DOHH2 (cell line): ENCODE data around the gene CYB561A3.

Source experiments
- H3F3A ChIP-seq: fragments of 200-600 bp; sonication (generic), shearing (Covaris generic); 2 replicates; pipeline ENCODE4 v1.6.0; 2016; ENCODE audit warnings: antibody characterized with exemption, mild to moderate bottlenecking; ENCODE audit not compliant: control insufficient read depth, insufficient read depth
- H3K27ac ChIP-seq: fragments of 200-600 bp; sonication (generic); 2 replicates; pipeline ENCODE4 v1.5.1; 2014; ENCODE audit warnings: low read depth, mild to moderate bottlenecking, low read length, moderate library complexity
- H3K27me3 ChIP-seq: fragments of 200-600 bp; sonication (generic); 2 replicates; pipeline ENCODE4 v1.6.1; 2014; ENCODE audit warnings: mild to moderate bottlenecking, low read length, mixed read lengths; ENCODE audit not compliant: control insufficient read depth
- H3K36me3 ChIP-seq: fragments of 200-600 bp; sonication (generic); 2 replicates; pipeline ENCODE4 v1.6.1; 2014; ENCODE audit warnings: mild to moderate bottlenecking, low read length, moderate library complexity, mixed read lengths; ENCODE audit not compliant: control insufficient read depth
- H3K4me1 ChIP-seq: fragments of 200-600 bp; sonication (generic); 2 replicates; pipeline ENCODE4 v1.6.1; 2014; ENCODE audit warnings: mild to moderate bottlenecking, low read length, mixed read lengths; ENCODE audit not compliant: control insufficient read depth
- H3K4me2 ChIP-seq: fragments of 200-600 bp; sonication (generic); 2 replicates; pipeline ENCODE4 v1.6.0; 2014; ENCODE audit warnings: mild to moderate bottlenecking, low read length, moderate library complexity
- H3K4me3 ChIP-seq: fragments of 200-600 bp; sonication (generic); 2 replicates; pipeline ENCODE4 v1.5.1; 2014; ENCODE audit warnings: mild to moderate bottlenecking, low read length, mixed read lengths
- H3K79me2 ChIP-seq: fragments of 200-600 bp; sonication (generic); 2 replicates; pipeline ENCODE4 v1.6.1; 2014; ENCODE audit warnings: mild to moderate bottlenecking, low read length, mixed read lengths; ENCODE audit not compliant: control insufficient read depth
- H3K9me2 ChIP-seq: fragments of 200-600 bp; sonication (generic); replicated peaks from 2 replicates; pipeline ENCODE4 v1.6.1; 2014; ENCODE audit warnings: mild to moderate bottlenecking, low read length, mixed read lengths; ENCODE audit not compliant: control insufficient read depth
- H3K9me3 ChIP-seq: fragments of 200-600 bp; sonication (generic); 2 replicates; pipeline ENCODE4 v1.6.1; 2014; ENCODE audit warnings: antibody characterized with exemption, low read length, mixed read lengths; ENCODE audit not compliant: control insufficient read depth, insufficient read depth
- H4K20me1 ChIP-seq: fragments of 200-600 bp; sonication (generic); 2 replicates; pipeline ENCODE4 v1.6.0; 2014; ENCODE audit warnings: low read depth, mild to moderate bottlenecking, antibody characterized with exemption, low read length, moderate library complexity; ENCODE audit not compliant: control insufficient read depth, insufficient read depth
- CTCF ChIP-seq: fragments of 200-600 bp; sonication (generic); IDR thresholded peaks from one replicate; pipeline ENCODE4 v1.5.1; 2014; ENCODE audit warnings: antibody characterized with exemption, mild to moderate bottlenecking, low read depth, low read length; ENCODE audit not compliant: poor library complexity, severe bottlenecking
- EZH2phosphoT487 ChIP-seq: fragments of 200-600 bp; sonication (generic); IDR thresholded peaks from 2 replicates; pipeline ENCODE4 v1.6.1; 2017; ENCODE audit warnings: borderline replicate concordance, mild to moderate bottlenecking, antibody characterized with exemption, low read length, moderate library complexity, mixed read lengths

Gene CYB561A3

DNA sequence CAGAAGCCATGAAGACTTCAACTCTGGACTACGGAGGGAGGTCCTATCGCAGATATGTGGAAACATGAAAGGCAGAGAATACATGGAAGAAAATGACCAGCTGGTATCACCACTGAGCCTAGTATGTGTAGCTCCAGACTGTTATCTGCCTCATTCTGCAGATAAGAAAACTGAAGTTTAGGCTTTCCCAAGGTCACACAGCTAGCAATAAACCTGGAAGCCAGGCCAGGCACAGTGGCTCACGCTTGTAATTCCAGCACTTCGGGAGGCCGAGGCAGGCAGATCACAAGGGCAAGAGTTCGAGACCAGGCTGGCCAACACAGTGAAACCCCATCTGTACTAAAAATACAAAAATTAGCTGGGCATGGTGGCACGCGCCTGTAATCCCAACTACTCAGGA lies 50.9 kb downstream of the CYB561A3 start:
- H3K79me2 ChIP-seq, result 0 out of 2 replicates have a peak, but pooled peaks cover 2% of the 10 kb centered on the region
- peaks cover 93% of the 10 kb centered on the region for H3K36me3 ChIP-seq
- no peaks in the 10 kb centered on the region for H3F3A ChIP-seq
- H3K4me1 ChIP-seq, result no peaks in the 10 kb centered on the region
- H3K4me3 ChIP-seq, result no peak overlapping the region
- TF ChIP-seq CTCF, result no peak
- no peak for TF ChIP-seq EZH2phosphoT487
- H3K9me2 ChIP-seq, result no peaks in the 10 kb centered on the region
- no peak overlapping the region for H3K4me2 ChIP-seq
- no peak overlapping the region for H3K27ac ChIP-seq
- H3K27me3 ChIP-seq, result no peaks in the 10 kb centered on the region
- H3K9me3 ChIP-seq, result no peaks in the 10 kb centered on the region
- H4K20me1 ChIP-seq, result no peaks in the 10 kb centered on the region

DNA sequence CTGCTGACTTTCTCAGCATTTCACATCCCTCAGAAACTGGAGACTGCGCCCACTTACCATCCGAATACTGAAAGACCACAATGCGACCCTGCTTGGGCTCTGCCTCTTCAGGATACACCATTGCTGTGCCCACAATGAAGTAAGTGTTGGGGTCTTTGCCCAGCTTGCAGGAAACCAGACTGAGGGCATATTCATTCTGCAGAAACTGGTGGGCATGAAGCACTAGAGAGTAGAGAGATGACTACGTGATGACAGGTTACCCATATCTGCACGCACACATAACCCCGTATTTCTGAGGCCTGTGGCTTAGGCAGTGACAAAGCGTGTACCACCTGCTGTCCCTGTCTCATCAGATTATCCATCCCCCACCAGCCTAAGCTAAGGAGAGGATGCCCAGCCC lies 51.9 kb downstream of the CYB561A3 start:
- Histone ChIP-seq H3K79me2 (no peaks in the 10 kb centered on the region), H3K4me1 (no peaks in the 10 kb centered on the region), H3K4me2 (no peak overlapping the region), H3F3A (no peaks in the 10 kb centered on the region), H3K27ac (no peak overlapping the region), H3K9me2 (no peaks in the 10 kb centered on the region), H3K36me3 (peaks cover 96% of the 10 kb centered on the region), H3K9me3 (no peaks in the 10 kb centered on the region), H3K27me3 (no peaks in the 10 kb centered on the region), H3K4me3 (no peak overlapping the region), H4K20me1 (no peaks in the 10 kb centered on the region)
- TF ChIP-seq EZH2phosphoT487, result no peak
- no peak for TF ChIP-seq CTCF

DNA sequence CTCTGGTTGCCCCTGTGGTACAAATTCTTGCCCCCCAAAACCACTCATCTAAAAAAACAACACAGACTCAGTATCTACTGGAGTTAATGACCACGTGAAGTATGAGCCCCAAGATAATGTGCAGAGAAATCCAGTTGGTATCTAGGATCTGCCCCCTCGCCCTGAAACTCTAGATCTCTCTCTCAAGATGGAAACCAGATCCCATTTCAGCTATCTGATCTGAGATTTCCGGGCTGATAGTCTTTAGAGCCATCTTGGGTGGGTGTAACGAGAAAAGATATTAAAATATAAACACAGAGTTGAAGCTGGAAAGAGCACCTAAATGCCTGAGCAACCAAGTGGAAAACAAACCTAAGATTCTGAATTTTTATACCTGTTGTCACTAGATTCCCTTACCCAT lies 52.5 kb downstream of the CYB561A3 start:
- H3K36me3 ChIP-seq, result peaks cover 94% of the 10 kb centered on the region
- H3K27me3 ChIP-seq, result no peaks in the 10 kb centered on the region
- no peaks in the 10 kb centered on the region for H3F3A ChIP-seq
- no peaks in the 10 kb centered on the region for H3K79me2 ChIP-seq
- H3K4me2 ChIP-seq, result no peak overlapping the region
- no peaks in the 10 kb centered on the region for H3K9me3 ChIP-seq
- no peaks in the 10 kb centered on the region for H3K9me2 ChIP-seq
- H3K4me3 ChIP-seq, result no peak overlapping the region
- H3K4me1 ChIP-seq, result no peaks in the 10 kb centered on the region
- TF ChIP-seq CTCF (no peak), EZH2phosphoT487 (no peak)
- H4K20me1 ChIP-seq, result no peaks in the 10 kb centered on the region
- no peak overlapping the region for H3K27ac ChIP-seq

DNA sequence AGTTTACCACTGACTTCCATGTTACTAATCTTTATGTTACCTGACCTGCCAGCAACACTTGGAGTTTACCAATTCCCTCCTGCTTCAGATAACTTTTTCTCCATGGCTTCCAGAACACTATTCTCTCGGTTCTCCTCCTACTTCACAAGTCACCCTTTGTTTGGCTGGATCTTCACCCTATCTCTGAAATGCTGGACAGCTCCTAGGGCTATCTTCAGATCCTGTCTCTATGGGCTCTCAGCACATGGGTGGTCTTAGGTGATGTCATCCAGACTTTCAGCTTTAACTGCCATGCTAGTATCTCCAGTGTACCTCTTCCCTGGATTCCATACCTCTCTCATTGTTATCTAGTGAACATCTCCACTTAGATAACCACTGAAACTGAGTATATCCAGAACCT lies 54.3 kb downstream of the CYB561A3 start:
- Histone ChIP-seq H3K79me2 (no peaks in the 10 kb centered on the region), H3K9me2 (no peaks in the 10 kb centered on the region), H4K20me1 (no peaks in the 10 kb centered on the region), H3K36me3 (peaks cover 96% of the 10 kb centered on the region), H3K9me3 (no peaks in the 10 kb centered on the region), H3K27me3 (no peaks in the 10 kb centered on the region), H3F3A (no peaks in the 10 kb centered on the region), H3K4me2 (no peak overlapping the region), H3K4me3 (no peak overlapping the region), H3K27ac (no peak overlapping the region), H3K4me1 (no peaks in the 10 kb centered on the region)
- no peak for TF ChIP-seq CTCF
- no peak for TF ChIP-seq EZH2phosphoT487
